Upper lobe of left lung (tissue), 4 donors: ENCODE data around the gene RNU6-9.

Source experiments
- EP300 ChIP-seq, 4 donors: sonication (generic); formaldehyde crosslinking; IDR thresholded peaks; one replicate each; pipeline ENCODE4 v1.5.1; 2017; ENCODE audit warnings: antibody characterized with exemption in 4 of 4, control low read depth in 2 of 4
- TF ChIP-seq, protein P1 (sequence below), 6 experiments: fragments of 450-650 bp in 4 of 6; fragments of 200-600 bp in 2 of 6; sonication (generic) in 2 of 6; IDR thresholded peaks; one replicate each; pipeline ENCODE4 v1.5.1; 2016 to 2019; ENCODE audit warnings: antibody characterized with exemption in 6 of 6

DNA sequence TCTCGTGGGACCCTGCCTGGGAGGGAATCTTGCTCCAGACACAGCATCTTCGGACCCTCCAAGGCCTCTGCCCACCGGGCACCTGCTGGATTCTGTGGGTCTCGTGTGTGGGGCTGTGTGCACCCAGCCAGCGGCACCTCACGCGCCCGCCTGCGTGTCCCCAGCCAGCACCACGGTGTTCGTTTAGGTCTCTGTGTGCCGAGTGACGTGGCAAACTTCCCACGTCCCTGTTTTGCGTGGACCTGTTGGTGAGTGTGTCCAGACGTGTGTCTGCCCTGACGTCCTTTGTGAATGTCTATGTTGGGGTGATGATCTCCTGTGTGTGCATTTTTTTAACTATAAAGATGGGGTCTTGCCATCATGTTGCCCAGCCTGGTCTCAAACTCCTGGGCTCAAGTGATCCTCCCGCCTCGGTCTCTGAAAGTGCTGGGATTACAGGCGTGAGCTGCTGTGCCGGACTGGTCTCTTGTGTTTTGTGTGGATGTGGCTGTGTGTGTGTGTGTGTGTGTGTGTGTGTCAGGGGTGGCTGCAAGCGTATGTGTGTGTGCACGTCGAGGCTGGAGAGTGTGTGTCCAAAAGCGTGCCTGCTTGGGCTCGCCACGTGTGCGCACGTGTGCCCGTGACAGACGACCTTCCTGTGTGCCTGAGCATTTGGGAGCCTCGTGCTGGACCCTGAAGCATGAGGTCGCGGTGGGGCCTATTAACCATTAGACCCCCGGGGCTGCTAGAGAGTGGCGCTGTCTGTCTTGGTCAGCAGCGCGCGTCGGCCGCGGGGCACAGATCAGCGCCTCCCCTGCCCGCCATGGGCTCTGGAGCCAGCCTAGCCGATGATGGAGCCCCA is 48.2 kb downstream of the RNU6-9 start:
- TF ChIP-seq, protein P1, sequence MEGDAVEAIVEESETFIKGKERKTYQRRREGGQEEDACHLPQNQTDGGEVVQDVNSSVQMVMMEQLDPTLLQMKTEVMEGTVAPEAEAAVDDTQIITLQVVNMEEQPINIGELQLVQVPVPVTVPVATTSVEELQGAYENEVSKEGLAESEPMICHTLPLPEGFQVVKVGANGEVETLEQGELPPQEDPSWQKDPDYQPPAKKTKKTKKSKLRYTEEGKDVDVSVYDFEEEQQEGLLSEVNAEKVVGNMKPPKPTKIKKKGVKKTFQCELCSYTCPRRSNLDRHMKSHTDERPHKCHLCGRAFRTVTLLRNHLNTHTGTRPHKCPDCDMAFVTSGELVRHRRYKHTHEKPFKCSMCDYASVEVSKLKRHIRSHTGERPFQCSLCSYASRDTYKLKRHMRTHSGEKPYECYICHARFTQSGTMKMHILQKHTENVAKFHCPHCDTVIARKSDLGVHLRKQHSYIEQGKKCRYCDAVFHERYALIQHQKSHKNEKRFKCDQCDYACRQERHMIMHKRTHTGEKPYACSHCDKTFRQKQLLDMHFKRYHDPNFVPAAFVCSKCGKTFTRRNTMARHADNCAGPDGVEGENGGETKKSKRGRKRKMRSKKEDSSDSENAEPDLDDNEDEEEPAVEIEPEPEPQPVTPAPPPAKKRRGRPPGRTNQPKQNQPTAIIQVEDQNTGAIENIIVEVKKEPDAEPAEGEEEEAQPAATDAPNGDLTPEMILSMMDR (IDR thresholded peaks at IDR 0.05): no peak
- TF ChIP-seq EP300 (IDR thresholded peaks at IDR 0.05): no peak
